ENCODE measurements around the gene KLHL25. TPM values are rescaled to one million over a fixed set of nuclear protein-coding genes. Genes with fewer than 3 reads are reported as not detected.
A peak's percentile ranks its signal among the peaks of the same experiment; 100 is the strongest.
"Not testable (repeated sequence)": the region's sequence is repeated elsewhere in the genome, so short reads cannot be mapped to it uniquely, and the experiment has no call there.

The KLHL25 gene
- total RNA-seq, 1 donor from 2014 or later: 16.4 TPM

- TF ChIP-seq CTCF (IDR thresholded peaks at IDR 0.05; ENCODE audit: unreplicated experiment): no peak
- no peak overlapping the region for H3K4me3 Mint-ChIP-seq (ENCODE audit: low read depth)
- H3K27me3 Mint-ChIP-seq: no peaks in the 10 kb centered on the region
- H3K9me3 Mint-ChIP-seq (ENCODE audit: low read depth): no peaks in the 10 kb centered on the region
- H3K4me1 Mint-ChIP-seq (ENCODE audit: low read depth): peaks cover 30% of the 10 kb centered on the region
- no peaks in the 10 kb centered on the region for H3K36me3 Mint-ChIP-seq (ENCODE audit: insufficient read depth)
- H3K27ac Mint-ChIP-seq: peak overlapping the region; percentile 92
- no peak for DNase-seq (ENCODE audit: low spot score, unreplicated experiment)
These were observed 43.2 kb upstream of the KLHL25 start for GRCh38 chr15:85837881-85838280.

- Mint-ChIP-seq H3K27me3 (no peaks in the 10 kb centered on the region), H3K27ac (peak overlapping the region; percentile 51), H3K36me3 (ENCODE audit: insufficient read depth) (no peaks in the 10 kb centered on the region), H3K4me3 (ENCODE audit: low read depth) (no peak overlapping the region), H3K9me3 (ENCODE audit: low read depth) (no peaks in the 10 kb centered on the region), H3K4me1 (ENCODE audit: low read depth) (peaks cover 30% of the 10 kb centered on the region)
- no peak for DNase-seq (ENCODE audit: low spot score, unreplicated experiment)
- TF ChIP-seq CTCF (IDR thresholded peaks at IDR 0.05; ENCODE audit: unreplicated experiment): no peak
These were observed 42.3 kb upstream of the KLHL25 start for GRCh38 chr15:85837011-85837433.

GRCh38 chr15:85834651-85835050 lies 39.9 kb upstream of the KLHL25 start:
- H3K4me1 Mint-ChIP-seq (ENCODE audit: low read depth): peaks cover 24% of the 10 kb centered on the region
- no peaks in the 10 kb centered on the region for H3K36me3 Mint-ChIP-seq (ENCODE audit: insufficient read depth)
- H3K4me3 Mint-ChIP-seq (ENCODE audit: low read depth): no peak overlapping the region
- no peak for TF ChIP-seq CTCF (IDR thresholded peaks at IDR 0.05; ENCODE audit: unreplicated experiment)
- no peak overlapping the region for H3K27ac Mint-ChIP-seq
- no peaks in the 10 kb centered on the region for H3K27me3 Mint-ChIP-seq
- H3K9me3 Mint-ChIP-seq (ENCODE audit: low read depth): no peaks in the 10 kb centered on the region
- DNase-seq (ENCODE audit: low spot score, unreplicated experiment): no peak

GRCh38 chr15:85832394-85832793 lies 37.7 kb upstream of the KLHL25 start:
- no peaks in the 10 kb centered on the region for H3K27me3 Mint-ChIP-seq
- DNase-seq (ENCODE audit: low spot score, unreplicated experiment): no peak
- no peaks in the 10 kb centered on the region for H3K36me3 Mint-ChIP-seq (ENCODE audit: insufficient read depth)
- peaks cover 6% of the 10 kb centered on the region for H3K4me1 Mint-ChIP-seq (ENCODE audit: low read depth)
- no peak overlapping the region for H3K27ac Mint-ChIP-seq
- no peak overlapping the region for H3K4me3 Mint-ChIP-seq (ENCODE audit: low read depth)
- no peaks in the 10 kb centered on the region for H3K9me3 Mint-ChIP-seq (ENCODE audit: low read depth)
- TF ChIP-seq CTCF (IDR thresholded peaks at IDR 0.05; ENCODE audit: unreplicated experiment): no peak

- peak; percentile 64 for TF ChIP-seq CTCF (IDR thresholded peaks at IDR 0.05; ENCODE audit: unreplicated experiment)
- peaks cover 2% of the 10 kb centered on the region for H3K4me1 Mint-ChIP-seq (ENCODE audit: low read depth)
- DNase-seq (ENCODE audit: low spot score, unreplicated experiment): peak; percentile 38
- no peaks in the 10 kb centered on the region for H3K27me3 Mint-ChIP-seq
- H3K36me3 Mint-ChIP-seq (ENCODE audit: insufficient read depth): no peaks in the 10 kb centered on the region
- no peak overlapping the region for H3K4me3 Mint-ChIP-seq (ENCODE audit: low read depth)
- H3K27ac Mint-ChIP-seq: no peak overlapping the region
- H3K9me3 Mint-ChIP-seq (ENCODE audit: low read depth): no peaks in the 10 kb centered on the region
These were observed 36.8 kb upstream of the KLHL25 start for GRCh38 chr15:85831415-85832113.

- H3K27me3 Mint-ChIP-seq; H3K4me1 Mint-ChIP-seq (ENCODE audit: low read depth); H3K36me3 Mint-ChIP-seq (ENCODE audit: insufficient read depth); H3K4me3 Mint-ChIP-seq (ENCODE audit: low read depth); H3K9me3 Mint-ChIP-seq (ENCODE audit: low read depth); H3K27ac Mint-ChIP-seq; DNase-seq (ENCODE audit: low spot score, unreplicated experiment): not testable (repeated sequence)
These were observed 35.0 kb upstream of the KLHL25 start for GRCh38 chr15:85829754-85830153.
